ENCODE data around the gene TSR1. TPM values are rescaled to one million over a fixed set of nuclear protein-coding genes. Genes with fewer than 3 reads are reported as not detected.
A peak's percentile ranks its signal among the peaks of the same experiment; 100 is the strongest.
"Not testable (repeated sequence)": the region's sequence is repeated elsewhere in the genome, so short reads cannot be mapped to it uniquely, and the experiment has no call there.

The TSR1 gene
- total and polyA plus RNA-seq, 2 experiments from 2014 or later = 34.0 to 52.6 TPM

DNA sequence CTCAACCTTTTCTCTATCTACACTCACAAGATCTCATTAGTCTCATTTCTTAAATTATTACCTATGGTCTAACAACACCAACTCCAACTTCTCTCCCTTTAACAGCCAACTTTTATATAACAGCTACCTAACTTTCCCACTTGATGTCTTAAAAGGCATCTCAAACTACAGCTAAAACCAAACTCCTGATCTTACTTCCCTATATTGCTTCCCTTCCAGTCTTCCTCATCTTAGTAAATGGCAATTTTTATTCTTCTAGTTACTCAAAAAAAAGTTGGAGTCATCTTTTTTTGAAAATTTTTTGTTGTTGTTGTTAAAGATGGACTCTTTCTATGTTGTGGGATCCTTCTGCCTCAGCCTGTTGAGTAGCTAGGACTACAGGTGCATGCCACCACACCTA is 17.2 kb downstream of the TSR1 start:
- Histone ChIP-seq H3K27ac (no peak overlapping the region), H3K27me3 (no peaks in the 10 kb centered on the region), H3K4me3 (no peak overlapping the region), H3K9me3 (ENCODE audit: low read depth) (no peaks in the 10 kb centered on the region), H3K4me1 (ENCODE audit: low read depth) (no peaks in the 10 kb centered on the region), H3K36me3 (peaks cover 21% of the 10 kb centered on the region)
- TF ChIP-seq, protein P1, sequence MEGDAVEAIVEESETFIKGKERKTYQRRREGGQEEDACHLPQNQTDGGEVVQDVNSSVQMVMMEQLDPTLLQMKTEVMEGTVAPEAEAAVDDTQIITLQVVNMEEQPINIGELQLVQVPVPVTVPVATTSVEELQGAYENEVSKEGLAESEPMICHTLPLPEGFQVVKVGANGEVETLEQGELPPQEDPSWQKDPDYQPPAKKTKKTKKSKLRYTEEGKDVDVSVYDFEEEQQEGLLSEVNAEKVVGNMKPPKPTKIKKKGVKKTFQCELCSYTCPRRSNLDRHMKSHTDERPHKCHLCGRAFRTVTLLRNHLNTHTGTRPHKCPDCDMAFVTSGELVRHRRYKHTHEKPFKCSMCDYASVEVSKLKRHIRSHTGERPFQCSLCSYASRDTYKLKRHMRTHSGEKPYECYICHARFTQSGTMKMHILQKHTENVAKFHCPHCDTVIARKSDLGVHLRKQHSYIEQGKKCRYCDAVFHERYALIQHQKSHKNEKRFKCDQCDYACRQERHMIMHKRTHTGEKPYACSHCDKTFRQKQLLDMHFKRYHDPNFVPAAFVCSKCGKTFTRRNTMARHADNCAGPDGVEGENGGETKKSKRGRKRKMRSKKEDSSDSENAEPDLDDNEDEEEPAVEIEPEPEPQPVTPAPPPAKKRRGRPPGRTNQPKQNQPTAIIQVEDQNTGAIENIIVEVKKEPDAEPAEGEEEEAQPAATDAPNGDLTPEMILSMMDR (IDR thresholded peaks at IDR 0.05; ENCODE audit: low read depth, low read length) = no peak
- DNase-seq (ENCODE audit: low read depth in 1 of 2, low spot score in 1 of 2) = no peak

DNA sequence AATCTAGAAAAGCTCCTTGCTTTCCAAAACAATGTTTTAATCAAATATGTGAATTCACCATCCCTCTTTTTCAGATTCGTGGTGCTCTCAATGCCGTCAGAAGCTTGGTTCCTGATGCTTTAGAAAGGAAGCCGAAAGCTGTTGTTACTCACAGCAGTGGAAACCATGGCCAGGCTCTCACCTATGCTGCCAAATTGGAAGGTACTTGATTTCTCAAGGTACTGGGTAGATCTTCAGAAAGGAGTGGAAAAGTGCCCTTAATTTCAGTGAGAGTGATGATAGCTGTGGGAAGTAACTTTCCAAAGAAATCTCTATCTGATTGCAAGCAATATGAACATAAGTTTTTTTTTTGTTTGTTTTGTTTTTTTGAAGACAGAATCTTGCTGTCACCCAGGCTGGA is 18.5 kb downstream of the TSR1 start:
- no peak overlapping the region for H3K27ac ChIP-seq
- DNase-seq (ENCODE audit: low read depth in 1 of 2, low spot score in 1 of 2) = no peak
- TF ChIP-seq, protein P1 (IDR thresholded peaks at IDR 0.05; ENCODE audit: low read depth, low read length) = no peak

DNA sequence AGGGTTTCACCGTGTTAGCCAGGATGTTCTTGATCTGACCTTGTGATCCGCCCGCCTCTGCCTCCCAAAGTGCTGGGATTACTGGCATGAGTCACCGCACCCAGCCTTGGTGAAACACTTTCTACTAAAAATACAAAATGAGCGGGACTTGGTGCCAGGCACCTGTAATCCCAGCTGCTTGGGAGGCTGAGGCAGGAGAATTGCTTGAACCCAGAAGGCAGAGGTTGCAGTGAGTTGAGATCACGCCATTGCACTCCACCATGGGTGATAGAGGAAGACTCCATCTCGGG is 19.4 kb downstream of the TSR1 start:
- H3K4me1 ChIP-seq (ENCODE audit: low read depth); H3K27me3 ChIP-seq; H3K27ac ChIP-seq; H3K9me3 ChIP-seq (ENCODE audit: low read depth); H3K4me3 ChIP-seq; DNase-seq (ENCODE audit: low read depth in 1 of 2, low spot score in 1 of 2); H3K36me3 ChIP-seq: not testable (repeated sequence)

More for the DNA sequence above, 18.5 kb downstream of the TSR1 start:
- Histone ChIP-seq H3K4me3 (no peak overlapping the region), H3K36me3 (peaks cover 9% of the 10 kb centered on the region), H3K9me3 (ENCODE audit: low read depth) (no peaks in the 10 kb centered on the region), H3K4me1 (ENCODE audit: low read depth) (no peaks in the 10 kb centered on the region), H3K27me3 (no peaks in the 10 kb centered on the region)

DNA sequence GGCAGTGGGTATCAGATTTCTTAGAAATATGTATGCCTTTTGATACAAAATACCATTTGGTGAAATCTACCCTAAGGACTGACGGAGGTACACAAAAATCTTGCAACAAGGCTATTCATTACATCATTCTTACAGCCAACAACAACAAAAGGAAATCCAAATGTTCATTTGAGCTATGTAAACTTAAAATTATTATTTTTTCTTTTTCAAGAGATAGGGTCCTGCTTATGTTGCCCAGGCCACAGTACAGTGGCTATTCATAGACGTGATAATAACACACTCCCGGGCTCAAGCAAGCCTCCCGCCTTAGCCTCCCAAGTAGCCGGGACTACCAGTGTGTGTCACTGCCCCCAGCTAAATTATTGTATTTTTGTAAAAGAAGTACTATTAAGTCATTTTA is 23.5 kb downstream of the TSR1 start:
- H3K9me3 ChIP-seq (ENCODE audit: low read depth) = no peaks in the 10 kb centered on the region
- no peaks in the 10 kb centered on the region for H3K36me3 ChIP-seq
- TF ChIP-seq, protein P1 (IDR thresholded peaks at IDR 0.05; ENCODE audit: low read depth, low read length) = no peak
- no peak for DNase-seq (ENCODE audit: low read depth in 1 of 2, low spot score in 1 of 2)
- H3K27me3 ChIP-seq = no peaks in the 10 kb centered on the region
- H3K4me3 ChIP-seq = no peak overlapping the region
- H3K27ac ChIP-seq = no peak overlapping the region
- no peaks in the 10 kb centered on the region for H3K4me1 ChIP-seq (ENCODE audit: low read depth)

DNA sequence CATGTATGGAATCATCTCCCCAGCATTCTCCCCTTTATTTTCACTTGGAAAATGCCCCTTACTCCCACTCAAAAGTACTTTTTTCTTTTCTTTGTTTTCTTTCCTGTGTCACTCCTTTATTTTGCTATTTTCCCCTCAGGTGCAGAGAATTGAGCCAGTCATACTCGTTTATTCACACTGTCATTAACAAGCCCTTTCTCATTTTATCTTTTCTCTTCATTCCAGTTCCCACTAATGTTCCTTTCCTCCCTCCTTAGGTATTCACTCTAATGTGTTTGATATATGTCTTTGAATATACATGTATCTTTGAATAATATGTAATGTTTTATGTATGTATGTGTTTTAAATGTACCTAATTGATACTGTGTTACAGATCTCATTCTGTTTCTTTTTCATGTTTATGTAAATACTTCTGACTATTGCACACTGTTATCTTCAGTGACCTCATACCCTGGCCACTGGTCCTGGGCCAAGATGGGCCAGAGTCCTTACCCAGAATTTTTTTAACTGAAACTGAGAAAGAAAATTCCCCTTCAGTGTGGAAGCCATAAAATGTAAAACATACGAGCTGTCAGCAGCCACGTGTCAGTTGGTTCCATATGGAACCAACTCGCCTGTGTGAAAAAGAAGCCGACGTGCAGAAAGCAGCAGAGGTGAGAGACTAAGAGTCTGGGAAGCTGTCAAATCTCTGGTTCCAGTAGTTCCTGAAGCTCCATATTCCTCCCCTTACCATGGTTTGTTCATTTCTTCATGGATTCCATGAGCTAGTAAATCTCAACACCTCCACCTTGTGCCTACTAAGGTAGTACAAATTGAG is 26.7 kb downstream of the TSR1 start:
- TF ChIP-seq, protein P1 (IDR thresholded peaks at IDR 0.05; ENCODE audit: low read depth, low read length) = no peak
- no peak overlapping the region for H3K4me3 ChIP-seq
- H3K36me3 ChIP-seq = no peaks in the 10 kb centered on the region
- no peaks in the 10 kb centered on the region for H3K27me3 ChIP-seq
- no peaks in the 10 kb centered on the region for H3K9me3 ChIP-seq (ENCODE audit: low read depth)
- peak in 1 of 2 donors; percentile 67 for DNase-seq (ENCODE audit: low read depth in 1 of 2, low spot score in 1 of 2)
- peak overlapping the region; percentile 25 for H3K27ac ChIP-seq
- H3K4me1 ChIP-seq (ENCODE audit: low read depth) = no peaks in the 10 kb centered on the region

DNA sequence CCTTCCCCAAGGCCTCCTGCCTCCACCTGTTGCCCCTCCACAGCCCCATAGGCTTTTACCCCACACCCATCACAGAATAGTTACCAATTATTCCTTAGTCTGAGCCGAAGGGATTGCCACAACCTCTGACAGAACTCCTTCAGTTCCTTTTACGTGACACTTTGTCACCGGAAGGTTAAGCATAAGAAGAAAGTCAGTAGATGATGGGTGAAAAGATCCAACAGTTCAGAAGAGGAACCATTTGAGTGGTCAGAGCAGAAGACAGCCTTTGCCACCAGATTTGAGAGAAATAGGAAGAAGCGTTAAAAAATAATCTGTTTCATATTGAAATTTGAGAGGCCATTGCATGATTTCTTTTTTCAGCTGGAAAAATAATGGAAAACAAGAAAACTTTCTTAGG is 31.3 kb downstream of the TSR1 start:
- Histone ChIP-seq H3K4me1 (ENCODE audit: low read depth) (no peaks in the 10 kb centered on the region), H3K36me3 (peaks cover 4% of the 10 kb centered on the region), H3K27me3 (no peaks in the 10 kb centered on the region), H3K9me3 (ENCODE audit: low read depth) (no peaks in the 10 kb centered on the region), H3K27ac (no peak overlapping the region), H3K4me3 (no peak overlapping the region)
- no peak for DNase-seq (ENCODE audit: low read depth in 1 of 2, low spot score in 1 of 2)
- TF ChIP-seq, protein P1 (IDR thresholded peaks at IDR 0.05; ENCODE audit: low read depth, low read length) = no peak
